CD1c-positive myeloid dendritic cell (primary cell): ENCODE measurements around the gene BICDL2.
A peak's percentile ranks its signal among the peaks of the same experiment; 100 is the strongest.
"Not testable (repeated sequence)": the region's sequence is repeated elsewhere in the genome, so short reads cannot be mapped to it uniquely, and the experiment has no call there.

Source experiments
- DNase-seq: peaks from one replicate; pipeline ENCODE4 v3.0.0-alpha.2; 2016; ENCODE audit errors: extremely low spot score

The BICDL2 gene

GRCh38 chr16:3036726-3037315, at the start of gene BICDL2:
Gene BICDL2, minus strand, starts transcription at chr16:3036944. Its CDS starts 1,448 bp downstream, at chr16:3035496.
- no peak for DNase-seq

GRCh38 chr16:3085868-3086595, 49.3 kb upstream of the BICDL2 start:
- DNase-seq, result peak; percentile 25

- DNase-seq, result no peak
These were observed 48.4 kb upstream of the BICDL2 start for GRCh38 chr16:3084969-3085670.

GRCh38 chr16:3084491-3084890, 47.7 kb upstream of the BICDL2 start:
- DNase-seq, result no peak

- not testable (repeated sequence) for DNase-seq
These were observed 46.7 kb upstream of the BICDL2 start for GRCh38 chr16:3083408-3083807.

- DNase-seq, result not testable (repeated sequence)
These were observed 45.2 kb upstream of the BICDL2 start for GRCh38 chr16:3081957-3082356.

- no peak for DNase-seq
These were observed 43.3 kb upstream of the BICDL2 start for GRCh38 chr16:3080024-3080423.

- no peak for DNase-seq
These were observed 39.8 kb upstream of the BICDL2 start for GRCh38 chr16:3076577-3076976.

- DNase-seq, result not testable (repeated sequence)
These were observed 39.2 kb upstream of the BICDL2 start for GRCh38 chr16:3075946-3076345.

- DNase-seq, result no peak
These were observed 38.8 kb upstream of the BICDL2 start for GRCh38 chr16:3075523-3075915.

GRCh38 chr16:3074860-3075522, 38.2 kb upstream of the BICDL2 start:
- DNase-seq, result peak; percentile 51

GRCh38 chr16:3073448-3073847, 36.7 kb upstream of the BICDL2 start:
- DNase-seq, result no peak

- DNase-seq, result not testable (repeated sequence)
These were observed 36.0 kb upstream of the BICDL2 start for GRCh38 chr16:3072576-3073263.

- DNase-seq, result not testable (repeated sequence)
These were observed 35.4 kb upstream of the BICDL2 start for GRCh38 chr16:3072148-3072547.

GRCh38 chr16:3071655-3072054, 34.9 kb upstream of the BICDL2 start:
- no peak for DNase-seq

GRCh38 chr16:3070608-3071111, 33.9 kb upstream of the BICDL2 start:
- DNase-seq, result no peak

GRCh38 chr16:3069146-3069545, 32.4 kb upstream of the BICDL2 start:
- DNase-seq, result not testable (repeated sequence)

GRCh38 chr16:3068487-3068886, 31.7 kb upstream of the BICDL2 start:
- no peak for DNase-seq

GRCh38 chr16:3066440-3066748, 29.6 kb upstream of the BICDL2 start:
- DNase-seq, result no peak

GRCh38 chr16:3065742-3066439, 29.1 kb upstream of the BICDL2 start:
- no peak for DNase-seq
